Testis (tissue), 3 donors: ENCODE results near the gene BDKRB2. TPM values are rescaled to one million over a fixed set of nuclear protein-coding genes. Genes with fewer than 3 reads are reported as not detected.

Source experiments
- DNase-seq: peaks from one replicate; pipeline ENCODE4 v3.0.0-alpha.2; 2019
- H3K27ac ChIP-seq, 2 donors: fragments of 200-600 bp; sonication (generic); one replicate each; pipeline ENCODE4 v1.5.1; 2019
- H3K27me3 ChIP-seq: fragments of 200-600 bp; sonication (generic); one replicate; pipeline ENCODE4 v1.5.1; 2019
- H3K36me3 ChIP-seq: fragments of 200-600 bp; sonication (generic); one replicate; pipeline ENCODE4 v1.5.1; 2017; ENCODE audit warnings: low read depth; ENCODE audit errors: missing control alignments
- H3K4me1 ChIP-seq: fragments of 200-600 bp; sonication (generic); one replicate; pipeline ENCODE4 v1.5.1; 2019
- H3K4me3 ChIP-seq, 2 donors: fragments of 200-600 bp; sonication (generic); one replicate each; pipeline ENCODE4 v1.5.1; 2017 to 2019
- H3K9me3 ChIP-seq: fragments of 200-600 bp; sonication (generic); one replicate; pipeline ENCODE4 v1.5.1; 2017
- CTCF ChIP-seq, 3 experiments: fragments of 450-650 bp in 2 of 3; fragments of 200-600 bp in 1 of 3; sonication (generic) in 1 of 3; IDR thresholded peaks; one replicate each; pipeline ENCODE4 v1.5.1; 2016 to 2019; ENCODE audit warnings: antibody characterized with exemption in 3 of 3, mild to moderate bottlenecking in 2 of 3, moderate library complexity in 1 of 3
- POLR2A ChIP-seq: fragments of 450-650 bp; IDR thresholded peaks from one replicate; pipeline ENCODE4 v1.6.1; 2017; ENCODE audit warnings: antibody characterized with exemption, mild to moderate bottlenecking, moderate library complexity
- WGBS, 2 donors: methylation state at CpG; one replicate each; pipeline ENCODE4 v1.1.5; 2018; 5-methylcytosine and 5-hydroxymethylcytosine counted together
- intact Hi-C: fragments of 100-400 bp; cut with DNase I; formaldehyde crosslinking; loops from one replicate; pipeline ENCODE4 v1.15.1; 2023; ENCODE audit warnings: low total_unique reads
- polyA plus RNA-seq: library from polyadenylated mRNA; stranded (reverse); fragments of 350-450 nt; fragmentation: Illumina TruSeq; extraction: RNeasy Lipid Tissue Mini Kit (QIAGEN cat#74804); gene quantifications from one replicate; pipeline ENCODE4 v1.2.3, GENCODE V29; 2014; ENCODE audit warnings: low read depth, low replicate concordance; ENCODE audit not compliant: insufficient read depth
- total RNA-seq, 2 donors: library from RNA; depleted of rRNA; stranded (reverse); fragments of >200 nt; gene quantifications; one replicate each; pipeline ENCODE4 v1.2.3, GENCODE V29; 2016

The BDKRB2 gene
- total and polyA plus RNA-seq, 3 donors from 2014 or later, result 0.63 to 2.9 (median 0.87) TPM

DNA sequence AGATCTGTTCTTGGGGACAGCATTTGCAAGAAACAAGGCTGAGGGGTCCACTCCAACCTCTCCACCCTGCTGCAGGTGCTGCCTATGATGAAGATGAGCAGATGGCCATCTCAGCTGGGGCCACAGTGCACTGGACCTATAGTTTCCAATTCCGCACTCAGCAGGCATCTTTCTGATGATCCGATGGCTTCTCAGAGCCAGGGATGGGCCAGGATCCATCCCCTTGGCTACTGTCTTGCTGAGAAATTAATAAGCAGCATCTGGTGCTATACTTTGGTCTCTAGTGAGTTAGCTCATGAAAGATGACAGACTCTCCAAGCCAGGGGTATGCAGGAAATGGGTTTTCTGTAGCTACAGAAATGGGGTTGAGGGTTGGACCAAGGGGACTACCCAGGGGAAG, 33.0 kb downstream of the BDKRB2 start:
- DNase-seq, result no peak
- H3K36me3 ChIP-seq, result no peaks in the 10 kb centered on the region
- H3K9me3 ChIP-seq, result no peaks in the 10 kb centered on the region
- H3K27me3 ChIP-seq, result no peaks in the 10 kb centered on the region
- intact Hi-C loops, result no loop called here
- TF ChIP-seq CTCF (IDR thresholded peaks at IDR 0.05), result no peak
- TF ChIP-seq POLR2A, result no peak
- H3K4me1 ChIP-seq, result no peaks in the 10 kb centered on the region
- no peak overlapping the region for H3K27ac ChIP-seq
- WGBS, 2 donors, result 97 to 100% methylated on average over 2 of the region's 2 CpGs
- no peak overlapping the region for H3K4me3 ChIP-seq

GRCh38 chr14:96238676-96239265, 34.1 kb downstream of the BDKRB2 start:
- Histone ChIP-seq H3K9me3 (no peaks in the 10 kb centered on the region), H3K27me3 (no peaks in the 10 kb centered on the region), H3K27ac (no peak overlapping the region), H3K36me3 (no peaks in the 10 kb centered on the region), H3K4me1 (no peaks in the 10 kb centered on the region), H3K4me3 (no peak overlapping the region)
- intact Hi-C loops, result no loop called here
- TF ChIP-seq POLR2A, result no peak
- no peak for TF ChIP-seq CTCF (IDR thresholded peaks at IDR 0.05)
- 78 to 79% methylated on average over 7 of the region's 7 CpGs for WGBS, 2 donors
- no peak for DNase-seq

DNA sequence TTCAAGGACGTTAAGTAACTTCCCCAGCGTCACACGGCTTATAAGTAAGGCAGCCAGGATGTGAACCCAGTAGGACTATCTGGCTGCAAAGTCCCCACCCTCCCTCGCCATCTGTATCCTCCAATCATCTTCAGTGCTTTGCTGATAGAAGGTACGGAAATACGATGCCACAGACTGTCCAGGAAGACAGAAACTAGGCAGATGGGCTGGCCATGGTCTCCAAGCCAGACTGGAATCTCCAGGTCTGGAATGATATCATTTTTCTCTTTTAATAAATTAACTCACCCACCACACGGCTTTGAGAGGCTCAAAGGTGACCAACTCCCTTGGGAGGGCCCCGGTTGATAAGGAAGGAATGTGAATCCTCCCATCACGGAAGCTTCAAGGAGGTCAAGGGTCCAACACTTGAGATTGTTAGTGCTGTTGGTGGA, 35.1 kb downstream of the BDKRB2 start:
- no peak for DNase-seq
- Histone ChIP-seq H3K27me3 (no peaks in the 10 kb centered on the region), H3K4me1 (no peaks in the 10 kb centered on the region), H3K36me3 (no peaks in the 10 kb centered on the region), H3K9me3 (no peaks in the 10 kb centered on the region), H3K27ac (no peak overlapping the region), H3K4me3 (no peak overlapping the region)
- no peak for TF ChIP-seq POLR2A
- TF ChIP-seq CTCF (IDR thresholded peaks at IDR 0.05), result no peak
- WGBS, 2 donors, result 55 to 61% methylated on average over 9 of the region's 9 CpGs
- intact Hi-C loops, result no loop called here

DNA sequence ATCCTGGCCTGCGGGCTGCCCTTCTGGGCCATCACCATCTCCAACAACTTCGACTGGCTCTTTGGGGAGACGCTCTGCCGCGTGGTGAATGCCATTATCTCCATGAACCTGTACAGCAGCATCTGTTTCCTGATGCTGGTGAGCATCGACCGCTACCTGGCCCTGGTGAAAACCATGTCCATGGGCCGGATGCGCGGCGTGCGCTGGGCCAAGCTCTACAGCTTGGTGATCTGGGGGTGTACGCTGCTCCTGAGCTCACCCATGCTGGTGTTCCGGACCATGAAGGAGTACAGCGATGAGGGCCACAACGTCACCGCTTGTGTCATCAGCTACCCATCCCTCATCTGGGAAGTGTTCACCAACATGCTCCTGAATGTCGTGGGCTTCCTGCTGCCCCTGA, 36.0 kb downstream of the BDKRB2 start:
- Histone ChIP-seq H3K27me3 (no peaks in the 10 kb centered on the region), H3K4me3 (no peak overlapping the region), H3K36me3 (no peaks in the 10 kb centered on the region), H3K27ac (no peak overlapping the region), H3K9me3 (no peaks in the 10 kb centered on the region), H3K4me1 (no peaks in the 10 kb centered on the region)
- no peak for DNase-seq
- TF ChIP-seq CTCF (IDR thresholded peaks at IDR 0.05) (no peak), POLR2A (no peak)
- intact Hi-C loops, result no loop called here
- 97 to 98% methylated on average over 18 of the region's 18 CpGs for WGBS, 2 donors

DNA sequence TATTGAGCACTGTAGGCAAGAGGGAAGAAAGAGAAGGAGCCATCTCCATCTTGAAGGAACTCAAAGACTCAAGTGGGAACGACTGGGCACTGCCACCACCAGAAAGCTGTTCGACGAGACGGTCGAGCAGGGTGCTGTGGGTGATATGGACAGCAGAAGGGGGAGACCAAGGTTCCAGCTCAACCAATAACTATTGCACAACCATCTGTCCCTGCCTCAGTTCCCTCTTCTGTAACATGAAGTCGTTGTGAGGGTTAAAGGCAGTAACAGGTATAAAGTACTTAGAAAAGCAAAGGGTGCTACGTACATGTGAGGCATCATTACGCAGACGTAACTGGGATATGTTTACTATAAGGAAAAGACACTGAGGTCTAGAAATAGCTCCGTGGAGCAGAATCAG, 37.5 kb downstream of the BDKRB2 start:
- H3K36me3 ChIP-seq, result no peaks in the 10 kb centered on the region
- intact Hi-C loops, result no loop called here
- WGBS, 2 donors, result 92 to 94% methylated on average over 10 of the region's 10 CpGs
- no peaks in the 10 kb centered on the region for H3K9me3 ChIP-seq
- H3K4me3 ChIP-seq, result no peak overlapping the region
- H3K27ac ChIP-seq, result no peak overlapping the region
- TF ChIP-seq CTCF (IDR thresholded peaks at IDR 0.05), result no peak
- no peak for TF ChIP-seq POLR2A
- no peaks in the 10 kb centered on the region for H3K27me3 ChIP-seq
- no peaks in the 10 kb centered on the region for H3K4me1 ChIP-seq
- no peak for DNase-seq
